ENCODE measurements around the gene ZNF292. TPM values are rescaled to one million over a fixed set of nuclear protein-coding genes. Genes with fewer than 3 reads are reported as not detected.
"Not testable (repeated sequence)": the region's sequence is repeated elsewhere in the genome, so short reads cannot be mapped to it uniquely, and the experiment has no call there.

ZNF292 gene
- total RNA-seq, 1 donor from 2014 or later, result 21.6 TPM

DNA sequence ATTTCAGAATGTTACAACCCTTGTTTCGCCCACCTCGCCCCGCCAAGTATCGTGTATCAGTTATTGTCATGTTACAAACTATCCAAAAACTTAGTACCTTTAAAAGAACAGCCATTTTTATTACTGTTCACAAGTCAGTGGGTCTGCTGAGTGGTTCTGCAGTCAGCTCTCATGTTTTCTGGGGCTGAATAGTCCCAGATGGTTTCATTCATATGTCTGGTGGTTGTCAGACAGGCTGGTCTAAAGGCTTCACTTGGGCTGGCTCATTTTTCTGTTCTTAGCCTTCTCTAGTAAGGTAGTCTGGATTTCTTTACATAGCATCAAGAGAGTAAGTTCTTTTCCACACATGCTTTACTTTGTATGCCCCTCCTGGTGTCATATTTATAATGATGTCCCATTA lies 8.6 kb downstream of the ZNF292 start:
- no peak for ATAC-seq

DNA sequence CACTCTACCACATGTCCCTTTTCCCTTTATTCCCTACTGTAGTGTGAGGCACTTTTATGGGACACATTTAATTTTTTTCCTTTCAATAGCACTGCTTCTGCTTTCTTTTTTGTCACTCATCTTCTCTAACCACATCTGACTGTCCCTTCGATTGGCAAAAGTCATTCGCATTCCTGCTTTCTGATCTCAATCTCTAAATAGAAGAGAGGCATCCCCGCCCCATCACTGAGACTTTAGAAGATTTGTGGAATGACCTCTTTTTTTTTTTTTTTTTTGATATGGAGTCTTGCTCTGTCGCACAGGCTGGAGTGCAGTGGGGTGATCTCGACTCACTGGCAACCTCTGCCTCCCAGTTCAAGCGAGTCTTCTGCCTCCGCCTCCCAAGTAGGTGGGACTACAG lies 9.1 kb downstream of the ZNF292 start:
- no peak for ATAC-seq

DNA sequence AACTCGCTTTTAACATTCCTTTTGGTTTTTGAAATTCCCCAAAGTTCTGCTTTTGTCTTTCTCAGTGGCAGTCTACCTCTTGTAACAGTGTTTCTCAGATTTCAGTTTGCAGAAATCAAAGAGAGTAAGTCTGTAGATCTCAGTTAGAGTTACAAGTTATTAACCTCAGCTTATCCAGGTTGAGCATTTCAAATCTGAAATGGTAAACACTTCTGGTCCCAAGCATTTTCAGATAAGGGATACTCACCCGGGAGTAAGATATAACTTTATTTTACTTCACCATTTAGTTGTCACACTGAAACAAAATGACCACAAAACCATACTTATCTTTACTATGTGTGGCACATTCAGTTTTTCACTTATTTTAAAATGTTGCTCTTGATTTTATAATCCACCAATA lies 9.8 kb downstream of the ZNF292 start:
- no peak for ATAC-seq

DNA sequence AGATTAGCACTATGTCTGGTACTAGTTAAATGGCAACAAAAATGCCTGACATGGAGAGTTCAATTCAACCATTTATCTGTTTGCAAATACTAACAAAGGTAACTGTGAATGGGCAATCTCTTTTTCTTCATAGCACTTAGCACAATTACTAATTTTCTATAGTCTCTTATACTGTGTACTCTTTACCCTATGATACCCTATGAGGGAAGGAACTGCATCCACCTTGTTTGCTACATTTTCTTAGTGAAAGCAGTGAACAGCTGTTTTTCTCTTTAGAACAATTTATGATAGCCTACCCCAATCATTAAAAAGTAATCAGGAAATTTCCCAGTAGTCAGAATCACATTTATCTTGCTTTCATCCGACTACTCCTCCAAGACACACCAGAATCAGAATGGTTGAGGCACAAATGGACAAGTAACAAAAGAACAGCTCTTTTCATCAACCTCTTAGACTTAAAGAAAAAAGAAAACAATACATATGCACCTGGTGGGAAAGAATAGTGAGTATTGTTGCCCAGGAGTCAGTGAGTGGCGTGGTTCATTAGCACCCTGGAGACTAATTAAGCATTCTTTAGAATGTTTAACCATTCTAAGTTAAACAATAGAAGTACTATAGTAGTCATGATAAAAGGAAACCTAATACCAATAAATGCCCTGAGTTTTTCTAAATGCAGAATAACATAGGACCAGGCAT lies 16.7 kb downstream of the ZNF292 start:
- ATAC-seq, result no peak

DNA sequence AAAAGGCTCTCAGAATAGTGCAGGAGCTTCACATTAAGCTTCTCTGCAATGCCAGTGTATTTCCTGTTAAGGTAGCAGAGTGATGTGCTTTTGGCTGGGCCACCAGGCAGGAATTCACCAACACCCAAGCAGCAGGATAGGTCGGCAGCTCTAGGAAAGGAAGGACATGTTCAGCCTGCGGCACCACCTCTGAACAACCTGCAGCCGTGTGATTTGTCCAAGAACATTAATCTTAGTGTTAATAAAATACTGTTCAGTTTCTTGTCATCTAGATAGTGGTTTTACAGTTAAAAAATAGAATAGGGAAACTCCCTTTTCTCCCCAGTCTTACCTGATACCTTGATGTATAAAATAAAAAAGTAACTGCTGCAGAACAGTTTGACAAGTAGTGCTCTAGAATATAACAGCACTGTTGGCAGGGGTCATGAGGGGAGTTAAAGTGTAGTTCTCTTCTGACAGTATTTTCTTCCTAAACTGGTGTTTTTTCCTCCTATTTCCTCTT lies 18.8 kb downstream of the ZNF292 start:
- ATAC-seq, result peak; percentile 95

DNA sequence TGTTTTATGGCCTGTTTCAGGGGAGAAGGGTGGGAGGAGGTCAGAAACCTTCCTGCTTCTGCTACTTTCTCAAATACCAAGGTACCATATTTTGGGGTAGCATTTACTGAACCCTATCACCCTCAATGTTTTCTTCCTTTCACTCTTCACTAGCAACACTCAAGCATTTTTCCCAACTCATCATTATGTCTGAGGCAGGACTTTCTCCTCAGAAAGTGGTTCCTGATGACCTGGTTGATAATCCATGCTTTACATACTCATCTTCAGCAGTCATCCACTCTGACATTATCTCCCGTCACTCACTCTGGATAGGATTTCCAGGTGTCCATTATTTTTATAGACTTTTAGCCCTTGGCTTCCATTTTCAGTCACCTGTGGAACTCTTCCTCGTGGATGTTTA lies 21.1 kb downstream of the ZNF292 start:
- no peak for ATAC-seq

DNA sequence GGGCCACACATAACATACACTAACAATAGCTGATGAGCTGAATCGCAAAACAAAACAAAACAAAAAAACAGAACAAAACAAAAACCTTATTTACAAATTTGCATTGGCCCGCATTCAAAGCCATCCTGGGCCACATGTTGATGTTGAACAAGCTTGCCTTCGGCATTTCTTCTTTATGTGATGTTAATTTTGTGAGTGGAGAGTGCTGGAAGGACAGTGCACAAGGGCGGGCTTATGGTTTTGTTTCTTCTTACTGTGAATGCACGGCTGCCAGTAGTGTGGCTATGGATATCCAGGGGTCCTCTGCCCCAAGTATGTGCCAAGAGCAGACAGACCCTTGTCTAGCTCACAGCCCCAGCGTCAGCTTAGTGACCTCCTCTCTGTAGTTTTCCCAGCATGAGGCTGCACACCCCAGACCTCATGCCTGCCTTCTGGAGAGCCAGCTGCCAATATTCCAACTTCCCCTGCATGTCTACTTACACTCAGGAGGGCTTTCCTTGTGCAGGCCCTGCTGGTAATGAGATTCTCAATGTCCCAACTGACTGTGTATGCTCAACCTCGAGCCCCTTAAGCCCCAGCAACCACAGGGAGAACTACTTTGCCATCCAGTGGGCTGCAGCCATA lies 24.9 kb downstream of the ZNF292 start:
- ATAC-seq, result no peak

DNA sequence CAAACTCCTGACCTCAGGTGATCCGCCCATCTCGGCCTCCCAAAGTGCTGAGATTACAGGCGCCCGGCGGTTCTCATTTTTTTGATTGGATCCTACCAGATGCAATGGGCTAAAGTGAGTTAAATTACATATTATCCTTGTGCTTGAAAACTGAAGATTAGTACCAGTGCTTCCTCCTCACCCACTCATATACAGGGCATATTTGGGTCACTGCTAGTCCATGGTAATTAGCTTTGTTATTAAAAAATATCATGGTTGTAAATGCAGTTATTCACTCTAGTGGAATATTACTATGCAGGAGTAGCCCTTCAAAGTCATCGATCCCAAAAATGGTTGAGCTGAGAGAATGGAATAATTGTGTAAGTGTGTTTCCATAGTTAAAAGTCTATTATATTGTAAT lies 26.5 kb downstream of the ZNF292 start:
- ATAC-seq, result no peak

DNA sequence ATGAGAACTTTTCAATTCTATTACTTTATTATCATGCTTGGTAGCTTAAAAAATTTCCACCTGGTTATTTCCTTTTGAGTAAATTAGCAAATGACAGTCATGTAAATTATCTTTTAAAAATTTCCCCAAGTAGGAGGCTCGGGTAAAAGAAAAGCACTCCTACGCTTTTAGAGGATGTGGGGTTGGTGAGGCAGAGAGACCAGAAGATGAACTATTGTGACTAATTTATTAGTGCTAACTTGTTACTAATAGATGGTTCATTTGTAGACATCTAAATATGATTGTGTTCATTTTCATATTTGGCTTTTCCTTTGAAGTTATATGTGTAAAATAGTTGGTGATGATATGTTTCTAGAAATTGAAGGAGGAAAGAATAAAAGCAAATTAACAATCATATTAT lies 27.0 kb downstream of the ZNF292 start:
- no peak for ATAC-seq

DNA sequence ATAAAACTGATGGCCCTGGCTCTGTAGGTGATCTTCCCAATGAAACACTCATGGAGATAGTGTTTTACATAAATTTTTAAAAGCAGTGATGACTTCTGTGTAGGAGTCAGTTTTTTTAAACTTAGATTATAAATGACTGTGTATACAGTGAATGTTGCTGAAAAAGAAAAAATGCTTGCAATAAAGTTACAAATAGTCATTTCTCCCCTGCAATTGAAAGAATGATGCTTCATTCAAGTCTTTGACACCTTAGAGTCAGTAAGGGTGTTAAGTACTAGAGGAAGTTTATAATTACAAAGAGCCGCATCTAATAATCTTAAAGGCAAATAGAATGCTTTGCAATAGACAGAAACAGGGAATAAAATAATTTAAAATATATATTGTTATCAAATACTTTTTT lies 27.6 kb downstream of the ZNF292 start:
- no peak for ATAC-seq

DNA sequence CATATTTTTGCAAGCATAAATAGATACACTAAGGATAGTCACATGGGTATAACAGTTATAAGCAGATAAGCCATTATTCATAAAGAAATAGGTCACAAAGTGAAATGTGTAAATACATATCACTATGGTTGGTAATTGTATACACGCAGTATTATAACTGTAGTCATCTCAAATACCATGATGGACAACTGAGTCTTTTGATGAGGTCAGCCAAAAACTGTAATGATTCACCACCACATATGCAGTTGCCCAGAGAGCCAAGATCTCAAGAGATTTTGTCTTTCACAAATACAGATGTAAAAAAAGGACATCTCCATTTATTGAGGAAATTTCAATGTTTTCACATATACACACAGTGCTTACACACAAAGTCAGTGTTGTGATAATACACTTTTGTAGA lies 28.3 kb downstream of the ZNF292 start:
- peak; percentile 79 for ATAC-seq

DNA sequence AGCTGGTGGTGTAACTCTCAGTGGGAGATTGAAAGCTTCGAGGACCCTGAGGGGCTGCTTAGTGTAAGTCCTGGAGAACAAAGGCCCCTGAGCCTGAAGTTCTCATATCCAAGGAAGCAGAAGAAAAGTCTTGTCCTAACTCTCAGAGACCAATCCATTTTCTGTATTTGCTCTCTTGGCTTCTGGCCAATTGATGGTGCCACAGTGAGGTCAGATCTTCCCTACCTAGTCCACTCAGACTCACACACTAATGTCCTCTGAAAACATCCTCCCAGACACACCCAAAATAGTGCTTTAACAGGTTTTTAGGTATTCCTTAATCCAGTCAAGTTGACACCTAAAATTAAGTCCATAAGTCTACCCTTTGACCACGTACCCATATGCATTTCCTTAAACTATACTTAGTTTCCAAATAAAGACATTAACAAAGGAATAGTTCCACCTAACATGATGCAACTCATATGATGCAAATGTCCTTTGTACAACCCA lies 29.4 kb downstream of the ZNF292 start:
- peak; percentile 96 for ATAC-seq

DNA sequence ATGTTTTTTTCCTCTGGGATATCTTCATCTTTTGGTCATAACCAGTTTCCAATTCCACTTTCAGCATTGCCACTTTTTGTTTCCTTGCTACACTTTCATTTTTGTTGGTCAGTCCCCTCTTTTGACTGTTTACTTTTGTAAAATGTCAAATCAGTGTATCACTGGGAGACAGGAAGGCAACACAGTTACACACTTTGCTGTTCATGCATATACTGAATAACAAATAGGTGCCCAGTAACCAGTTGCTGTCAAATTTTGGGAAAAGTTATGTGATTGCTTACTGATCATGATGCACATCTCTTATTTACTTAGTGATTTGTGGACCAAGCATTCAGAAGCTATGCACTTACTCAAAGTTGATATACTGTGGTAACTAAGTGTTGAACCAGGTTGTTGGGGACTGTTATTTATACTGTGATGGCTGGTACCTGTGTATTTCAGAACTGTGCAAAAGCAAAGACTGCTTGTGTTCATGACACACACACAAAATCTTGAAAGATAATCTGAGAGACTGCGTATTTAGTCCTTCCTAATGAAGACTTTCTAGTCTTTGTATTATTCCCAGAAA lies 41.0 kb downstream of the ZNF292 start:
- ATAC-seq, result no peak

DNA sequence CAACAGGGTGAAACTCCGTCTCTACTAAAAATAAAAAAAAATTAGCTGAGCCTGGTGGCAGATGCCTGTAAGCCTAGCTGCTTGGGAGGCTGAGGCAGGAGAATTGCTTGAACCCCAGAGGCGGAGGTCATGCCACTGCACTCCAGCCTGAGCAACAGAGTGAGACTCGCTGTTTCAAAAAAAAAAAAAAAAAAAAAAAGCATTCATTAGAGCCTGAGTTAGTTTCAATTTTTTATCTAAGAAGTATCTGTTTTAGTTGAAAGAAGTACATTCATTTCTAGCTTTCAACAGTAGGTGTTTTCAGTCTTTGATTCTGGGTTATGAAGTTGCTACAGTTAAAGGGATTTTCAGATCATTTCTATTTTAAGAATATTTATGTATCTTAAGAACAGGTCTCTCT lies 42.2 kb downstream of the ZNF292 start:
- no peak for ATAC-seq

DNA sequence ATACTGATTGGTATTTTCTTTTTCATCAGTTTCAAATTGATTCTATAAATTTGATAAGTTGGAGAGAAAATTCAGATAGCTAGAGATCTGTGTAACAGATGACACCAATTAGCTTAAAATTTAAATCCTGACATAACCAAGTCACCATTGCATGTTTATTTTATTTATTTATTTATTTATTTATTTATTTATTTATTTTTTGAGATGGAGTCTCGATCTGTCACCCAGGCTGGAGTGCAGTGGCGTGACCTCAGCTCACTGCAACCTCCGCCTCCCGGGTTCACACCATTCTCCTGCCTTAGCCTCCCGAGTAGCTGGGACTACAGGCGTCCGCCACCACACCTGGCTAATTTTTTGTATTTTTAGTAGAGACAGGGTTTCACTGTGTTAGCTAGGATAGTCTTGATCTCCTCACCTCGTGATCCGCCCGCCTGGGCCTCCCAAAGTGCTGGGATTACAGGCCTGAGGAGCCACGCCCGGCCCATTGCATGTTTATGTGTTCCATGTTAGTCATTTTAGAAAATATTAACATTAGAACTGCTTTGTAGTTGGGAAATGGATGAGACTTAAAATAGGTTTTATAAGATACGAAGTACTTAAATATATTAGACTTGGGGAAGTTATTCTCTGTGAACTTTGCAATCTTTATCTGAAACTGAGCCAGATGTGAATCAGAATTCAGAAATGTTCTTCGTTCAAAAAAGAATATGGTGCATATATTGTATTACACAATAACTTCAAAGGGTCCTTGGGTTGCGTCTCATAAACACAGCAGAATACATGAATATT lies 42.9 kb downstream of the ZNF292 start:
- ATAC-seq, result not testable (repeated sequence)

DNA sequence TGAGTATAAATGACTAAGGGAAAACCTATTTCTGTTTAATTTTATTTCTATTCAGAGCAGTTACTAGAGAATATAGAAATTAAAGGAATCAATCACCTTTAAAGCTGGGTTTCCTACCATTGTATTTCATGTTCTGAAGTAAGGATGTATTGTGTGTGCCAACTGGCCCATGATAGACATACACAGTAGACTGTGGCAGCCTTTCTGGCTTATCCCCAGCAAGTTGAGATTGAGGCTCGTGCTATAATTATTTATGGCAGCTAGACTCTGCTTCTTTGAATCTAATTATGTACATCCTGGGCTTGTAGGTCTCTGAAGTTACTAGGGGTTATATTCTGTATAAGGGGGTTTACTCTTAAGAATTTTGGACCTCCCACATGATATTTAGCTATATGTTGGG lies 44.4 kb downstream of the ZNF292 start:
- no peak for ATAC-seq

DNA sequence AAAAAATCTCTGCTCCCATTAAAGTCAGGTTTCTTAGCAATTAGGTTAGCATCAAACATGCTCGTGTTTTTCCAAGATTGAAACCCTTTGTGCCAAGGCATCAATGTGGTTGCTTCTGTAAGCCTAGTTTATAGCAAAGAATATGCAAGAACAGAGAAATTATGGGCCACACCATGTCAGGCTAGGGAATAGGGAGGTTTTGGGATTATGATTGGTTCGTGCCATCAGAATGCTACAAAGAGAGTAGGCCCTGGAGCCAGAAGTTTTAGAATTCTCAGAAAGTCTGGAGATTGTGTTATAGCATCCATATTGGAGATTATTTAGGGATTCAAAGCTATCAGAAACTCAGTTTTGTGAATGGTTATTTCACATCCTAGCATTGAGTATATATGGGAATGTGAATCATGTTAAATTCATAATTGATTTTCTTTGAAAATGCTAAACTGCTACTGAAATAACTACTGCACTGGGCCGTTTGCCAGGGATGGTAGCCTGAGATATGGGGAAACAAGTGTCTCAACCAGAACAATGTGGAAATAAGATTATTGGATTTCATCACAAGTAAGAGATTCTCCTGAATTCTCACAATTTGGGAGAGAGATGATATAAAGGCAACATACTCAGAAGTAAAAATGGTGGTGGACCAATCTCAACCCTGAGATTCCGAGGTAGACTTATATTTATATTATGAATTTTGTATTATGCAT lies 45.3 kb downstream of the ZNF292 start:
- ATAC-seq, result no peak

DNA sequence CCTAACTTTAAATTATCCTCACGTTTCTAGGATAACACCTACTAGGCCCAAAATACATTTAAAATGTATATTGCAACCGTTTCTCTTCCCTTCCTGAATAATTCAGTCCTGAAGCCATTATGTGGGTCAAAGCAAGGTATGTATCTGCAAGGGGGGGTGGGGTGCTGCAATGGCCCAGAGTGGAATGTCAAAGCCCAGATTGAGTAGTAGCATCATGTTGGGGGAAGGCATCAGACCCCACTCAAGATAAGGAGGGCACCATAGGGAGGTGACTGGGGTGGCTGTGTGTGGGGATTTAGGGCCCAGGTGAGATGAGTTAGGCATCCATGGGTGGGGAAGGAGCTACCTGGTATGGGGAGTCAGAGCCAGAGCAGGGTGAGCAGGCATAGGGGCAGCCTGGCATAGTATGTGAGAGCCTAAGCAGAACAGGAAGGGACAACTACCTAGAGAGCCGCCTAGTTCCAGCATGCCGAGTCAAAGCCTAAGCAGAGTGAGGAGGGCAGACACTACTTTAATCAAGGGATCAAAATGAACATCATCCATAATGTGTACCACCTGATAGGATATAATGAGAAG lies 48.2 kb downstream of the ZNF292 start:
- peak; percentile 26 for ATAC-seq

DNA sequence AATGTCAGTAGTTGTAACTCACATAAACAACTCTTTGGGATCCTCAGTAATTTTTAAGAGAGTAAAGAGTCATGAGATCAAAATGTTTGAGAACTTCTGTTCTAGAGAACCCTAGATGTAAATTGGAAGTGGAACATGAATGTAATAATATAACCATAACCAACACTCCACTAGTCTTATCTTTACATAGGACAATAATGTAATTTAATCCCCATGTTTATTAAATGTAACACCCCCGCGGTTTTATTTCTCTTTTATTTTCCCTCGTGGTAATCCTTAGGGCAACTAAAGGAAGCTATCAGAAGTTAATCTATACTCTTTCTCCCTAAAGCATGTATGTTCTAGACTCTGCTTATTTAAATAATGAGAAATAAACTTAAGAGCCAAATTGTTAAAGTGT lies 54.4 kb downstream of the ZNF292 start:
- ATAC-seq, result no peak

DNA sequence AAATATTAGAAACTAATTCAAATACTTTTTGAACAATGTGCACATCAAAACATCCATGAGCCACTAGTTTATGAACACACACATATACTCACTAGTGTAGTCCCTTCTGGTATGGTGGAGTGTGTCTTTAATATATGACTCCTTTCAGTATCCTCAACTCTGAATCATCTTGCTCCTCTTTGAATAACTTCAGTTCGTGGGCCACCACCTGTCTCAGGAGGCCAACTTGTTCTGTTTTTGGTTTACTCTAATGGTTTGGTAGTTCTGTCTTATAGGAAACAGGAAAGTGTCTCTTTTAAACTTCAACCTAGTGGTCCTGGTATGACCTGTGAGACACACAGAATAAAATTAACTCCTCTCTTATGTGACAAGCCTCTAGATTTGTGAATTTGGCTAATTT lies 55.6 kb downstream of the ZNF292 start:
- ATAC-seq, result no peak

DNA sequence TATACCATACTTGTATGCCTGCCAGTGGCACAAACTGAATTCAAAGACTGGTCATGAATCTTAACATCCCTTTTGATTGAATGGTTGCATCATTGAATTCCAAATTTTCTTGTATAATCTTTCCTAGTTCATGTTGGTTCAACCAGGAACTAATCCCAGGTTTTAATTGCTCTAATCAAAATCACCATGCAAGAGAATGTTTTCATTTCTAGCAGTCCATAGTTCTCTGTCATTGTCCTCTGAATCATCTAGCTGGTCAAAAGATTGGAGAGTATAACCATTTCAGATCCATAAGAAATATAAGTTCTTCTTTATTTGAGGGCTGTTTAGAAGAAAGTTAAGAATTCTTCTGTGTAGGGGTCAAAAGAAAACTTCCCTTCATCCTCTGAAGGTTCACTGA lies 57.2 kb downstream of the ZNF292 start:
- ATAC-seq, result no peak

DNA sequence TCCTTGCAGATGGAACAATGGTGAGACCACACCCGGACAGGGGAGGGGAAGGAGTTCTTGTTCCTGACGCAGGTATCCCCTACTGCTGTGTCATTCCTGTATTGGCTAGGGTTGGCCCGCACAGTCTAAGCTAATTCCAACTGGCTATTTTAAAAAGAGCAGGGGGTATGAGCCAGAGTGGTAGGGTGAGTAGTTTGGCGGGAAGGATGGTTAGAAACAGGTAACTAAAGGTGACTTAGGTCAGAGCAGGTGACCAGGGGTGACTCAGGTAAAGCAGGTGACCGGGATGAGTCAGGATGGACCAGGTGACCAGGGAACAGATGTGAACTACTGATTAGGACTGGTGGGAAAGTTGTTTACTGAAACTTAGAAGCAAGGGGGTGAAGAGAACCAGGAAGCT lies 58.0 kb downstream of the ZNF292 start:
- no peak for ATAC-seq
